HG03108 (cell line): Measurements from ENCODE around the gene HAUS6.
"Not testable (repeated sequence)": the region's sequence is repeated elsewhere in the genome, so short reads cannot be mapped to it uniquely, and the experiment has no call there.

Experiments
- ATAC-seq: cut with Tn5 transposase; IDR thresholded peaks from one replicate; pipeline ENCODE4 v1.9.1; 2021; ENCODE audit warnings: moderate library complexity; ENCODE audit not compliant: unreplicated experiment

Gene HAUS6, protein sequence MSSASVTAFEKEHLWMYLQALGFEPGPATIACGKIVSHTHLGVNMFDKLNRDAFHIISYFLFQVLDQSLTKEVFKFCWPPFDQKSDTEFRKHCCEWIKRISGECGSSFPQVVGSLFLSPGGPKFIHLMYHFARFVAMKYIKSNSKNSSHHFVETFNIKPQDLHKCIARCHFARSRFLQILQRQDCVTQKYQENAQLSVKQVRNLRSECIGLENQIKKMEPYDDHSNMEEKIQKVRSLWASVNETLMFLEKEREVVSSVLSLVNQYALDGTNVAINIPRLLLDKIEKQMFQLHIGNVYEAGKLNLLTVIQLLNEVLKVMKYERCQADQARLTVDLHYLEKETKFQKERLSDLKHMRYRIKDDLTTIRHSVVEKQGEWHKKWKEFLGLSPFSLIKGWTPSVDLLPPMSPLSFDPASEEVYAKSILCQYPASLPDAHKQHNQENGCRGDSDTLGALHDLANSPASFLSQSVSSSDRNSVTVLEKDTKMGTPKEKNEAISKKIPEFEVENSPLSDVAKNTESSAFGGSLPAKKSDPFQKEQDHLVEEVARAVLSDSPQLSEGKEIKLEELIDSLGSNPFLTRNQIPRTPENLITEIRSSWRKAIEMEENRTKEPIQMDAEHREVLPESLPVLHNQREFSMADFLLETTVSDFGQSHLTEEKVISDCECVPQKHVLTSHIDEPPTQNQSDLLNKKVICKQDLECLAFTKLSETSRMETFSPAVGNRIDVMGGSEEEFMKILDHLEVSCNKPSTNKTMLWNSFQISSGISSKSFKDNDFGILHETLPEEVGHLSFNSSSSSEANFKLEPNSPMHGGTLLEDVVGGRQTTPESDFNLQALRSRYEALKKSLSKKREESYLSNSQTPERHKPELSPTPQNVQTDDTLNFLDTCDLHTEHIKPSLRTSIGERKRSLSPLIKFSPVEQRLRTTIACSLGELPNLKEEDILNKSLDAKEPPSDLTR

DNA sequence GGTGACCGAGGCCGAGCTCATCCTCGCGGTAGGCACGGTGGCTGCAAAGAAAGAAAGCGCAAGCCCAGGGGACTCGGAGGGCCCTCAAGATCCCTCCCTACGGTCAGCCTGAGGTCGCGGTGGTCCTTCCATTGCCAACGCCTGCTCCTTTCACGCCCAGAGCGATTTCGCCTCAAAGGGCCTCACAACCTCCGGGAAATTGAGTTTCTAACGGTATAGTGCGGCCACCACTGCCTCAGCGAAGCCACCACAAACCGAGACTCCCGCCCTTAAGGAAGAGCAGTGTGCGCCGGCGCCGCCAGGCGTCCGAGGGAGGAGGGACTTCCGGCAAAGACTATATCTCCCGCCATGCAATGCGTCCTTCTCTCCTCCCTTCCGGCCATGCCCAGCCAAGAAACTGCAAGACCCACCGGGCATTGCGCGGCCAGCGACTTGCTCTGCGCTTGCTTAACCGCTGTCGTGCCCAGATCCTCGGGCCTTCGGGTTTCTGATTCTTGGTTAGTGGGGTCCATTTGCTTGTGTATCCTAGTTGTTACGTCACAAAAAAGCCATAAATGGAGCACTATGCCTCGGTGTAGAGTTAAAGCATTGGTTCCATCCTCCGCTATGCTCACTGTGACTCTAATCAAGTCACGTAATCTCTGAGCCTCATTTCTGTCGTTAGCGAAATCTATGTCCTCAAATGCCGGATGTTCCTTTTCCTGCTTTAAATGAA lies at the start of gene HAUS6:
Gene HAUS6, minus strand, starts transcription at position 274 of the 715 bp plus-strand sequence. Its CDS starts 253 bp downstream, at position 21.
- peak; percentile 99 for ATAC-seq

DNA sequence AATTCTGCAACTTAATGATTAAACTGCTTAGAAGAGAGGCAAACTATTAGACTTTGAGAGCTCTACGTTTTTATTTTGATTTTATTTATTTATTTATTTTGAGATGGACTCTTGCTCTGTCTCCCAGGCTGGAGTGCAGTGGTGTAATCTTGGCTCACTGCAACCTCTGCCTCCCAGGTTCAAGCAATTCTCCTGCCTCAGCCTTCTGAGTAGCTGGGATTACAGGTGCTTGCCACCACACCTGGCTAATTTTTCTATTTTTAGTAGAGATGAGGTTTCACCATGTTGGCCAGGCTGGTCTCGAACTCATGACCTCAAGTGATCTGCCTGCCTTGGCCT lies 49.4 kb upstream of the HAUS6 start:
- not testable (repeated sequence) for ATAC-seq

DNA sequence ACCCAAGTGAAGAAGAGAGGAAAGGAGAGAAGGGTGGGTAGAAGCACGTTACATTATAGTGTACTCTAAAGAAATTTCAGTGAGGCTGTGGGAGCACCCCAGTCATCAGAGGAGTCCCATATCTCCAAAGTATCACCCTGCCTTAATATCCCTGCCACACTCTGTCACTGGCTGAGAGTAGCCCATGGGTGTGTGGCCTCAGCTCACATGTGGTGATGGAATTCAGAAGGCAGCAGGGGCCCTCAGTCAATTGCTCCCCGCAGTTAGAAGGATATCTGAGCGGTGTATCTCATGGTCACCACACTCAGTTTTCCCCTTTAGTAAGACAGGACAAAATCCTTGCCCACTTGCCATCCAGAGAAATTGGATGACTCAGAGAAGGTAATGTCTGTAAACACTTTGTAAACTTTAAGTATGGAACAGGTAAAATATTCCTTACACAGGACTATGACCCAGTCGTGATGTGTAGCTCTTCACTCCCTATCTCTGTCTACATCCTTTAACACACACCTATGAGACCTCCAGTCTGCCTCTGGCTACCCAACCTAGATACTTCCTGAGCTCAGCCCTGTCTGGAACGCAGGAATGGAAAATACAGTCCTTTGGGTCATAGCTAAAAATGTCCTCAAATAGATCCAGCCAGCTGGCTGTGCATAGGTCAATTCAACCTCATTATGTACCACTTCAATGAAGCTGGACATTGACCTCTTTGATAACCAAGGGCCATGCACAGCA lies 48.9 kb upstream of the HAUS6 start:
- ATAC-seq = no peak

DNA sequence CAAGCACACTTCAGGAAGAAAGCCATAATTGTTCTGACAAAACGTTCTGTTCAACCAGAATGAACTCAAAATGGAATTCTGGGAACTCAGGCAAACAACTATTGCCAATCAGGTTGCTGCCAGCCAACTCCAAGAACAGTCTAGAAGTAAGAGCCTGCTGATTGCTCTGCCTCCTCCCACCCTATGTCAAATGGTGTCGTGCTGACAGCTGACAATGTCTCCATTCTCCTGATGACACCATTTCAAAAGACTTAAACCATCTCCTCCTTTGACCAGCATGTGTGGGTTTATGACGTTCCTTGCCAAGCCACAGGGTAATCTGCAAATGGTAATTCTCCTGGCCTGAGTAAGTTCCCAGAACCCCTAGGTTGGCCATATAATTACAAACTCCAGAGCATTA lies 46.5 kb upstream of the HAUS6 start:
- ATAC-seq = no peak

DNA sequence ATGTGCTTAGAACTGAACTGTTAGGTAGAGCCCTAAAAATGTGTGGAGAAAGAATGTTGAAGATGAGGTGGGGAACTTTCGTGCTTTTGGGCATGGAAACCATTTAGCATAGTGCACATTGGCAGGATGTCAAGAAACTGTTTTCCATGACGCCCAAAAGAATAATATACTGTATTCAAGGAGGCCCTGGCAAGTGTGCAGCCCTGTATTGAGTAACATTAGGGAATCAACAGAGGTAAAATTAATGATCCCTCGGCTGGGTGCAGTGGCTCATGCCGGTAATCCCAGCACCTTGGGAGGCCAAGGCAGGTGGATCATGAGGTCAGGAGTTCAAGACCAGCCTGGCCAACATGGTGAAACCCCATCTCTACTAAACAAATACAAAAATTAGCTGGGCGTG lies 45.5 kb upstream of the HAUS6 start:
- ATAC-seq = no peak

GRCh38 chr9:19146441-19147024 lies 43.8 kb upstream of the HAUS6 start:
- ATAC-seq = no peak

DNA sequence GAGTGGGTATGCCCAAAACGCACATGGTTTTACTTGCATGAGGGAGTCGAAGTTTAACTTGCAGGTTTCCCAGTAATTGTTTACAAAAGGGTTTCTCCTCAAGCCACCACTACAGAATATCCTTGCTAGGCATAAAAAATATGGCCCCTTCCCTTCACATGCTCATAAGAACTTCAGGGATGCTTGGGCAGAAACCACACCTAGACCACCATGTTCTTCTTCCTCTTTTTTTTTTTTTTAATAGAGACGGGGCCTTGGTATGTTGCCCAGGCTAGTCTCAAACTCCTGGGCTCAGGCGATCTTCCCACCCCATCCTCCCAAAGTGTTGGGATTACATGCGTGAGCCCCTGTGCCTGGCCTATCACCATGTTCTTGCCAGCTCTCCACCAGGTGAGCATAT lies 43.2 kb upstream of the HAUS6 start:
- no peak for ATAC-seq

GRCh38 chr9:19140259-19140658 lies 37.6 kb upstream of the HAUS6 start:
- no peak for ATAC-seq

DNA sequence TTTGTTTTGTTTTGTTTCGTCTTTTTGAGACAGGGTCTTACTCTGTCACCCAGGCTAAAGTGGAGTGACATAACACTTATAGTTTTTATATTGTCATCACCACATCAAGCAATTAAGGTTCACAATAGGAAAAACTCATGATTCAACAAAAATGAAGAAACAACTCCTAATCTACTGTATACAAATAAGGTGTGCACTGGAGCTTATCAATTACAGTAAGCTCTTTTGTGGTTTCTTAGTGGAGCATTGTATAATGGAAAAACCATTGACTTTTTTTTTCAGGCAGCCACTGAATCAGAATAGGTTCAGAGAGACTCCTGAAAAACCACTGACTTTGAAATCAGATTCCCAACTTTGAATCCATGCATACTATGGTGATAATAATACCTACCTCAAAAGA lies 35.4 kb upstream of the HAUS6 start:
- no peak for ATAC-seq

GRCh38 chr9:19137282-19137681 lies 34.6 kb upstream of the HAUS6 start:
- ATAC-seq = no peak

DNA sequence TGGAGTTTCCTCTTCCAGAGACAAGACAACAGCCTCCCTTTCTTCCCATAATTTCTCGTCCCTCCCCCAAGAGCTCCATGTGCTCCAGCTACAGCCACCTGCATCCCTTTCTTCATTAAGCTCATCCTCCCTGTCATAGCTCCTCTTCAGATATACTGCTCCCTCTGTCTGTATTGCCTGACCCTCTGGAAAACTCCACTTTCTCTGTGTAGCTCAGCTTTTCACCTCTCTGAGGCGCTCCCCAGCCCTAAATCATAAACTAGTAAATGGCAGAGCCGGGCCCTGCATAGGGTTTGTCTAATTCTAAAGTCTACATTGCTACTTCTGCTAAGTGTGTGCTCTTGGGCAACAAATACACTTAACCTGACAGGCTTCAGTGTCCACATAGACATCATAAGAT lies 33.4 kb upstream of the HAUS6 start:
- no peak for ATAC-seq

DNA sequence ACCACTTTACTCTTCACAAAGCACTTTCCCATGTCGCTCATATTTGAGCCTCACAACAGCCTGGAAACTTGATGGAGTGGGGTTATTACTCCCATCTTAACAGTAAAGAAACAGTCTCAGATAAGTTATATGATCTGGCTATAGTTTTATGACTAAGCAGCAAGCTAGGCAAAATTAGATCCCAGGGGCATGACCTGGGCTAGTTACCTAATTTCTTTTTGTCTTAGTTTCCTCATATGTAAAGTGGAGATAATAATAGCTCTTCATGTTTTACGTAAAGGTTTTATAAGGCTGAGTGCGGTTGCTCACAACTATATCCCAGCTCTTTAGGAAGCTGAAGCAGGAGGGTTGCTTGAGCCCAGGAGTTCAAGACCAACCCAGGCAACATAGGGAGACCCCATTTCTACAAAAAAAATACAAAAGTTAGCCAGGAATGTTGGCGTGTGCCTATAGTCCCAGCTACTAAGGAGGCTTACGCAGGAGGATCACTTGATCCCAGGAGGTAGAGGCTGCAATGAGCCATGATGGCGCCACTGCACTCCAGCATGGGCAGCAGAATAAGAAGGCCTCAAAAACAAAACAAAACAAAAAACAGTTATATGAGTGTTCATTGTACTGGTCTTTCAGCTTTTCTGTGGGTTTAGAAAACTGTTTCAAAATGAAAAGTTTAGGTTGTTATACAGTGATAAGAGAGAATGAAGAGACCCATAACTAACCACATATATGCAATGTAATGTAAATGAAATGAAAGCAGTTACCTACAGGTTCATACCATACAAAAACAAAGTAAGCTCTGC lies 31.0 kb upstream of the HAUS6 start:
- ATAC-seq = no peak

- no peak for ATAC-seq
Measured at GRCh38 chr9:19130436-19130835, 27.7 kb upstream of the HAUS6 start.

- ATAC-seq = no peak
Measured at GRCh38 chr9:19127871-19128500, 25.3 kb upstream of the HAUS6 start.

GRCh38 chr9:19124430-19124793 lies 21.7 kb upstream of the HAUS6 start:
- no peak for ATAC-seq

GRCh38 chr9:19122490-19123042 lies 19.9 kb upstream of the HAUS6 start:
- ATAC-seq = no peak

GRCh38 chr9:19120877-19121276 lies 18.2 kb upstream of the HAUS6 start:
- ATAC-seq = no peak

DNA sequence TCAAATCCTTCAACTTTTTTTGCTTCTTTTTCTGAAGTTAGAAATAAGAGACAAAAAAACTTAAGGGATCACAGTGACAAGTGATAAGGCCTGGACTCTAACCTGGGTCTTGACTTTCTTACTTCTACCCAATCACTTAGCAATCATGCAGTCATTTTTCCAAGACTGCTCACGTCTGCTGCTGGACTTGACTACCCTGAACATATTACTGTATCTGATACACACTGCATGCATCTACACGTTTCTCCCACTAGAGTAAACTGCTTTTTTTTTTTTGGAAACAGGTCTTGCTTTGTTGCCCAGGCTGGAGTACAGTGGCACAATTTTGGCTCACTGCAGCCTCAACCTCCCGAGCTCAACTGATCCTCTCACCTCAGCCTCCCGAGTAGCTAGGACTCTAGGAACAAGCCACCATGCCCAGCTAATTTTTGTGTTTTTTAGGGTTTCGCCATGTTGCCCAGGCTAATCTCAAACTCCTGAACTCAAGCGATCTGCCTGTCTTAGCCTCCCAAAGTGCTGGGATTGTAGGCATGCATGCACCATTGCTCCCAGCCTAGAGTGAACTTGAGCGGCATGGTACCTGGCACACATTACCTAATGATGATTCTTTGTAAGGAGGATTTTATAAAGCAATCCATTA lies 17.2 kb upstream of the HAUS6 start:
- ATAC-seq = no peak
